IMR-90 (cell line): ENCODE results near the gene DBNL. TPM values are rescaled to one million over a fixed set of nuclear protein-coding genes. Genes with fewer than 3 reads are reported as not detected.
A peak's percentile ranks its signal among the peaks of the same experiment; 100 is the strongest.

Experiments used
- ATAC-seq: fragments of 200-7000 bp; cut with Tn5 transposase; 2 replicates; pipeline ENCODE4 v1.9.1; 2020; ENCODE audit warnings: low read depth, mild to moderate bottlenecking, moderate library complexity
- BruUV-seq: library from RNA; stranded (reverse); fragments of 400-500 nt; replicated peaks from 2 replicates; lab custom pipeline; 2021; lab: Mats Ljungman, UMichigan
- CTCF ChIA-PET: fragments of 300-600 bp; formaldehyde crosslinking; extraction: SDS; loops from one replicate; lab custom pipeline; 2021; ENCODE audit warnings: antibody characterized with exemption; lab: Yijun Ruan, JAX
- POLR2A ChIA-PET: fragments of 300-600 bp; sonication (Branson Sonifier 250); formaldehyde crosslinking; loops from one replicate; lab custom pipeline; 2022; ENCODE audit warnings: antibody characterized with exemption; ENCODE audit not compliant: unreplicated experiment; lab: Charles Lee
- DNase-seq: peaks from one replicate; pipeline ENCODE4 v3.0.0; 2013
- H2AFZ ChIP-seq: replicated peaks from 2 replicates; pipeline ENCODE3; 2013; ENCODE audit warnings: low read length, mild to moderate bottlenecking; ENCODE audit not compliant: poor library complexity
- H2AK5ac ChIP-seq: 2 replicates; pipeline ENCODE4 v1.6.1; 2013; ENCODE audit warnings: low read depth, low read length, inconsistent platforms
- H2AK9ac ChIP-seq: replicated peaks from 2 replicates; pipeline ENCODE3; 2013; ENCODE audit warnings: mild to moderate bottlenecking, low read depth, low read length, moderate library complexity; ENCODE audit not compliant: poor library complexity
- H2BK120ac ChIP-seq: 2 replicates; pipeline ENCODE4 v1.6.1; 2013; ENCODE audit warnings: low read depth, low read length, inconsistent platforms
- H2BK15ac ChIP-seq: 3 replicates; pipeline ENCODE4 v1.6.1; 2013; ENCODE audit warnings: low read depth, low read length, inconsistent platforms
- H2BK20ac ChIP-seq: 2 replicates; pipeline ENCODE4 v1.6.1; 2013; ENCODE audit warnings: low read depth, mild to moderate bottlenecking, inconsistent platforms, low read length, moderate library complexity
- H2BK5ac ChIP-seq: 2 replicates; pipeline ENCODE4 v1.6.1; 2013; ENCODE audit warnings: mild to moderate bottlenecking, low read depth, low read length, inconsistent platforms; ENCODE audit not compliant: poor library complexity, severe bottlenecking
- H3K14ac ChIP-seq: replicated peaks from 2 replicates; pipeline ENCODE4 v1.6.1; 2013; ENCODE audit warnings: low read depth, low read length, inconsistent platforms
- H3K18ac ChIP-seq: 2 replicates; pipeline ENCODE4 v1.6.1; 2013; ENCODE audit warnings: low read depth, low read length, control low read depth
- H3K23ac ChIP-seq: 2 replicates; pipeline ENCODE4 v1.6.1; 2013; ENCODE audit warnings: low read depth, low read length, inconsistent platforms
- H3K27ac ChIP-seq: 2 replicates; pipeline ENCODE4 v1.5.1; 2013; ENCODE audit warnings: mild to moderate bottlenecking, control low read depth, low read length; ENCODE audit not compliant: insufficient read depth
- H3K27me3 ChIP-seq: 2 replicates; pipeline ENCODE4 v1.6.1; 2013; ENCODE audit warnings: low read length; ENCODE audit not compliant: control insufficient read depth, insufficient read depth
- H3K36me3 ChIP-seq: 2 replicates; pipeline ENCODE4 v1.6.1; 2013; ENCODE audit warnings: low read length, mixed read lengths; ENCODE audit not compliant: control insufficient read depth, insufficient read depth
- H3K4ac ChIP-seq: 2 replicates; pipeline ENCODE4 v1.6.1; 2013; ENCODE audit warnings: low read depth, low read length, inconsistent platforms
- H3K4me1 ChIP-seq: 2 replicates; pipeline ENCODE4 v1.6.1; 2013; ENCODE audit warnings: low read length, mixed read lengths; ENCODE audit not compliant: control insufficient read depth, insufficient read depth
- H3K4me2 ChIP-seq: 2 replicates; pipeline ENCODE4 v1.6.1; 2013; ENCODE audit warnings: low read depth, mild to moderate bottlenecking, control low read depth, low read length, moderate library complexity
- H3K4me3 ChIP-seq: 2 replicates; pipeline ENCODE4 v1.5.1; 2013; ENCODE audit warnings: low read depth, mild to moderate bottlenecking, control low read depth, low read length, moderate library complexity; ENCODE audit not compliant: insufficient read depth
- H3K56ac ChIP-seq: 2 replicates; pipeline ENCODE4 v1.6.1; 2013; ENCODE audit warnings: low read length, inconsistent platforms; ENCODE audit not compliant: insufficient read depth; ENCODE audit errors: extremely low read depth
- H3K79me1 ChIP-seq, 2 experiments: 2 replicates each; pipeline ENCODE4 v1.6.1; 2013; ENCODE audit warnings: low read length in 2 of 2, inconsistent platforms in 1 of 2, low read depth in 1 of 2
- H3K9ac ChIP-seq: 2 replicates; pipeline ENCODE4 v1.6.1; 2013; ENCODE audit warnings: low read depth, low read length, control low read depth
- H3K9me1 ChIP-seq: 2 replicates; pipeline ENCODE4 v1.6.1; 2013; ENCODE audit warnings: low read length, inconsistent platforms; ENCODE audit not compliant: insufficient read depth
- H3K9me3 ChIP-seq: 2 replicates; pipeline ENCODE4 v1.6.1; 2013; ENCODE audit warnings: low read length; ENCODE audit not compliant: control insufficient read depth, insufficient read depth
- H4K20me1 ChIP-seq: 2 replicates; pipeline ENCODE4 v1.6.1; 2013; ENCODE audit warnings: low read length, inconsistent platforms; ENCODE audit not compliant: insufficient read depth
- H4K5ac ChIP-seq: 2 replicates; pipeline ENCODE4 v1.6.1; 2013; ENCODE audit warnings: mild to moderate bottlenecking, low read depth, low read length, control low read depth
- H4K8ac ChIP-seq, 2 experiments: 2 replicates each; pipeline ENCODE4 v1.6.1; 2013; ENCODE audit warnings: low read depth in 2 of 2, low read length in 2 of 2, control low read depth in 1 of 2, inconsistent platforms in 1 of 2
- H4K91ac ChIP-seq: 2 replicates; pipeline ENCODE4 v1.6.1; 2013; ENCODE audit warnings: low read depth, low read length, inconsistent platforms; ENCODE audit not compliant: insufficient read depth
- BHLHE40 ChIP-seq: fragments of 150-350 bp; IDR thresholded peaks from 2 replicates; pipeline ENCODE4 v1.6.1; 2016; ENCODE audit warnings: mild to moderate bottlenecking, low read depth, low read length
- CHD1 ChIP-seq: IDR thresholded peaks from 2 replicates; pipeline ENCODE4 v1.6.1; 2012; ENCODE audit warnings: low read depth, low read length, improper control_type of control experiment
- CTCF ChIP-seq: conservative IDR thresholded peaks from 2 replicates; pipeline ENCODE4 v1.5.1; 2012; ENCODE audit warnings: mild to moderate bottlenecking, low read depth, low read length, improper control_type of control experiment
- ELK1 ChIP-seq: fragments of 150-350 bp; IDR thresholded peaks from 2 replicates; pipeline ENCODE4 v1.6.1; 2016; ENCODE audit warnings: low read depth, mild to moderate bottlenecking, low read length, moderate library complexity, borderline replicate concordance
- FOS ChIP-seq: fragments of 150-350 bp; IDR thresholded peaks from 2 replicates; pipeline ENCODE4 v1.6.1; 2016; ENCODE audit warnings: low read depth, low read length
- MAFK ChIP-seq: IDR thresholded peaks from 2 replicates; pipeline ENCODE4 v1.6.1; 2012; ENCODE audit warnings: low read depth, low read length, improper control_type of control experiment
- NFE2L2 ChIP-seq: fragments of 150-350 bp; IDR thresholded peaks from 2 replicates; pipeline ENCODE4 v1.6.1; 2016; ENCODE audit warnings: low read depth, mild to moderate bottlenecking, low read length
- POLR2A ChIP-seq: IDR thresholded peaks from 2 replicates; pipeline ENCODE4 v1.6.1; 2012; ENCODE audit warnings: mild to moderate bottlenecking, low read depth, low read length
- RAD21 ChIP-seq: IDR thresholded peaks from 2 replicates; pipeline ENCODE4 v1.6.1; 2012; ENCODE audit warnings: low read length, improper control_type of control experiment
- RCOR1 ChIP-seq: IDR thresholded peaks from 2 replicates; pipeline ENCODE4 v1.6.1; 2012; ENCODE audit warnings: mild to moderate bottlenecking, low read length, improper control_type of control experiment; ENCODE audit not compliant: insufficient replicate concordance
- SMC3 ChIP-seq: fragments of 150-350 bp; IDR thresholded peaks from 2 replicates; pipeline ENCODE4 v1.6.1; 2016; ENCODE audit warnings: low read depth, mild to moderate bottlenecking, antibody characterized with exemption, low read length, moderate library complexity
- USF2 ChIP-seq: fragments of 150-350 bp; IDR thresholded peaks from 2 replicates; pipeline ENCODE4 v1.6.1; 2017; ENCODE audit warnings: mild to moderate bottlenecking, antibody characterized with exemption, low read length, low read depth
- WGBS, 2 experiments: methylation state at CpG; one replicate each; pipeline versions ENCODE4 v1.1.5 to v1.1.7; 2013; ENCODE audit warnings: missing lambda C conversion rate in 2 of 2; ENCODE audit not compliant: insufficient read length in 1 of 2; ENCODE audit errors: extremely low coverage in 2 of 2; 5-methylcytosine and 5-hydroxymethylcytosine counted together
- dilution Hi-C: fragments of 300-500 bp; cut with HindIII; formaldehyde crosslinking; loops from one replicate; pipeline ENCODE4 v1.14.3; 2018; ENCODE audit warnings: low sequenced_read_pairs; ENCODE audit not compliant: unreplicated experiment
- in situ Hi-C: fragments of 300-500 bp; cut with MboI; formaldehyde crosslinking; loops from 3 replicates; pipeline ENCODE4 v1.14.3; 2019; ENCODE audit warnings: low sequenced_read_pairs, inconsistent platforms, mixed read lengths
- intact Hi-C: fragments of 100-400 bp; cut with micrococcal nuclease; formaldehyde crosslinking; loops from 2 replicates; pipeline ENCODE4 v1.10.0; 2022
- polyA plus RNA-seq, 3 experiments: library from polyadenylated mRNA; depleted of rRNA; stranded (reverse); fragments of >200 nt; gene quantifications; 2 replicates each; pipeline ENCODE4 v1.2.3, GENCODE V29; 2012; ENCODE audit warnings: low replicate concordance in 1 of 3
- total RNA-seq: library from RNA; depleted of rRNA; stranded (reverse); fragments of >200 nt; gene quantifications from 2 replicates; pipeline ENCODE4 v1.2.3, GENCODE V29; 2012

DBNL gene
- total and polyA plus RNA-seq, 2 of the 4 experiments (the other 2 are of a cell fraction) = 157 to 179 TPM

- no TSS peak for BruUV-seq
- no peak for TF ChIP-seq SMC3
- no peak for TF ChIP-seq CTCF
- TF ChIP-seq MAFK = no peak
- TF ChIP-seq RCOR1 = no peak
- no peak for TF ChIP-seq FOS
- no peak for TF ChIP-seq ELK1
- no peak for TF ChIP-seq NFE2L2
- no peak for TF ChIP-seq CHD1
- TF ChIP-seq RAD21 = no peak
- no peak for TF ChIP-seq USF2
- TF ChIP-seq BHLHE40 = no peak
- TF ChIP-seq POLR2A = no peak
- Histone ChIP-seq H3K27me3 (no peaks in the 10 kb centered on the region), H2BK5ac (no peak overlapping the region), H3K18ac (no peak overlapping the region), H2BK20ac (no peak overlapping the region), H3K9me3 (no peaks in the 10 kb centered on the region), H3K9ac (no peak overlapping the region), H3K36me3 (no peaks in the 10 kb centered on the region), H2AK9ac (no peak overlapping the region), H3K4me3 (no peak overlapping the region), H3K56ac (no peak overlapping the region), H3K14ac (no peak overlapping the region), H2AK5ac (no peak overlapping the region), H3K9me1 (peaks cover 4% of the 10 kb centered on the region; the same call in 1 of the 2 replicates), H3K4me1 (peaks cover 6% of the 10 kb centered on the region), H4K91ac (no peak overlapping the region), H4K5ac (no peak overlapping the region), H4K20me1 (no peaks in the 10 kb centered on the region), H3K4ac (no peak overlapping the region), H2AFZ (no peak overlapping the region), H3K79me1 (no peaks in the 10 kb centered on the region), H2BK120ac (no peak overlapping the region), H2BK15ac (no peak overlapping the region), H3K4me2 (no peak overlapping the region), H3K27ac (no peak overlapping the region), H4K8ac (no peak overlapping the region), H3K23ac (no peak overlapping the region)
- DNase-seq = no peak
- POLR2A ChIA-PET = no interaction called here
- intact Hi-C loops = no loop called here
- 67% methylated on average over 1 of the region's 2 CpGs; no CpG with 5 or more reads in 1 of the 2 experiments for WGBS, 2 experiments
- in situ Hi-C loops = no loop called here
- CTCF ChIA-PET = no interaction called here
- dilution Hi-C loops = no loop called here
- peak; percentile 35 for ATAC-seq
Measured at GRCh38 chr7:44094883-44095592, 50.5 kb downstream of the DBNL start.
